Skeletal muscle cell (primary cell): ENCODE measurements around the gene CENPS.

Source experiments
- DNase-seq: peaks from one replicate; pipeline ENCODE4 v3.0.0-alpha.2; 2010; ENCODE audit warnings: low read depth
- H3K4me3 ChIP-seq: 2 replicates; pipeline ENCODE4 v1.5.1; 2011; ENCODE audit warnings: low read depth, mild to moderate bottlenecking, control low read depth, low read length, moderate library complexity

Gene CENPS

GRCh38 chr1:10479296-10479695 is 49.1 kb downstream of the CENPS start:
- DNase-seq = no peak
- no peak overlapping the region for H3K4me3 ChIP-seq

GRCh38 chr1:10480614-10481013 is 50.4 kb downstream of the CENPS start:
- no peak overlapping the region for H3K4me3 ChIP-seq
- DNase-seq = no peak

- no peak for DNase-seq
- no peak overlapping the region for H3K4me3 ChIP-seq
Observed at GRCh38 chr1:10484521-10484920, 54.3 kb downstream of the CENPS start.

- H3K4me3 ChIP-seq = no peak overlapping the region
- no peak for DNase-seq
Observed at GRCh38 chr1:10489291-10490055, 59.2 kb downstream of the CENPS start.

GRCh38 chr1:10490286-10490970 is 60.2 kb downstream of the CENPS start:
- DNase-seq = no peak
- H3K4me3 ChIP-seq = no peak overlapping the region
